Measurements from ENCODE around the gene SH3YL1. TPM values are rescaled to one million over a fixed set of nuclear protein-coding genes. Genes with fewer than 3 reads are reported as not detected.

SH3YL1 gene
- total RNA-seq, 4 donors from 2014 or later: 23.9 to 41.9 (median 32.0) TPM

DNA sequence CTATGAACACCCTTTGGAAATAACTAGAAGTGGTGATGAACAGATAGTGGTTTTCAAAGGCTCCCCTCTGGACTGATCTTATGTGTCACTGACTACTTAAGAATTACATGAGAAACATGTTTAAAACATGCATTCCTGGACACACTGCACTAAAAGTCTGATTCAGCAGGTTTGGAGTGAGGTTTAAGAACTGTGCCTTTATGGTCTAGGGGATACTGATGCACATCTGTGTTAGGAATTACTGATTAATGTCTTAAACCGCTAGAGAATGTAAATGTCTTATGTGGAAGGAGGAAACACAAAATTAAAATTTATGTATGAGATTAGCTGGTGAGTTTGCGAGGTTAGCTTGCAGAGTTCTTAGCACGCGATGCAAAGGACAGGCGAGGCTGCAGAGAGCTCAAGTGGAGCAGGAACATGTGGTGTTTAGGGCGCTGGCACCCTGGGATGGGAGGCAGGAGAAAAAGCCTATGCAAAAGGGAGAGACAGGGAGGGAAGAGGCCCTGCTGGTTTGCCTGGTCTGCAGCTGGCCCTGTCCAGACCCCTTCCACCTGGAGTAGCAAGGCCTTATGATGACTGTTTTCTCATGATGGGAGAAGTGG lies 11.7 kb downstream of the SH3YL1 start:
- TF ChIP-seq CTCF (IDR thresholded peaks at IDR 0.05): no peak
- DNase-seq (ENCODE audit: low spot score) (no peak), ATAC-seq (ENCODE audit: low FRiP score) (no peak)

GRCh38 chr2:249538-250042 lies 14.2 kb downstream of the SH3YL1 start:
- no peak for TF ChIP-seq CTCF (IDR thresholded peaks at IDR 0.05)
- DNase-seq (ENCODE audit: low spot score): no peak
- ATAC-seq (ENCODE audit: low FRiP score): no peak

GRCh38 chr2:248724-249123 lies 15.1 kb downstream of the SH3YL1 start:
- DNase-seq (ENCODE audit: low spot score) (no peak), ATAC-seq (ENCODE audit: low FRiP score) (no peak)

DNA sequence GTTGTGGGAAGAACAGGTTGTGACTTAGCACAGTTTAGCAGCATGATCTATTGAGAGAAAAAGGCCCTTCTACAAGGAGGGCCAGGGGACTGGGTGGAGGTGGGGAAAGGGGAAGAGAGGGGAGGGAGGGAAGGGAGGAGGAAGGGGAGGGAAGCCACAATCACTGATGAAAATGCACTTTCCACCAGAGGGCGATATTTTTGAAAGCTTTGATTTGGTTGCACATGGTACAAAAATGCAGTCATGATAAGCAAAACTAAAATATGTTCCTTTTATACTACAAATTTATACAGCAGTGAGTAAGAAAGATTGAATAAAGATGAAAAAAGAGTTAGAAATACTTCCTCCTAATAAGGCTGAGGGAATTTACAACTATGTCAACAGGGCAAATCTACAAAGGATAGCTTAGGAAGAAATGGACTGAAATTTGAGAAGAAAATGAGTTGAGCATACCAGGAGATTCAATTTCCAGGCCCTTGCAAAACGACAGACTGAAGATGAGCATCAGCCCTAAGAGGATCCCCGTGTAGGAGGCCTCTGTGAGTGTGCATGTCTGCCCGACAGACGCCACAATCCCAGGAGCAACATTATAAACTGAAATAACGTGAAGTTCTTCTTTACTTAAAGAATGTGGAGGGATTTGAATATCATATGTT lies 17.2 kb downstream of the SH3YL1 start:
- ATAC-seq (ENCODE audit: low FRiP score): peak; percentile 62
- DNase-seq (ENCODE audit: low spot score): no peak
- TF ChIP-seq CTCF (IDR thresholded peaks at IDR 0.05): no peak

More at GRCh38 chr2:248724-249123, 15.1 kb downstream of the SH3YL1 start:
- TF ChIP-seq CTCF (IDR thresholded peaks at IDR 0.05): no peak

- ATAC-seq (ENCODE audit: low FRiP score) (no peak), DNase-seq (ENCODE audit: low spot score) (no peak)
- no peak for TF ChIP-seq CTCF (IDR thresholded peaks at IDR 0.05)
These were observed 19.3 kb downstream of the SH3YL1 start for GRCh38 chr2:244547-244946.

DNA sequence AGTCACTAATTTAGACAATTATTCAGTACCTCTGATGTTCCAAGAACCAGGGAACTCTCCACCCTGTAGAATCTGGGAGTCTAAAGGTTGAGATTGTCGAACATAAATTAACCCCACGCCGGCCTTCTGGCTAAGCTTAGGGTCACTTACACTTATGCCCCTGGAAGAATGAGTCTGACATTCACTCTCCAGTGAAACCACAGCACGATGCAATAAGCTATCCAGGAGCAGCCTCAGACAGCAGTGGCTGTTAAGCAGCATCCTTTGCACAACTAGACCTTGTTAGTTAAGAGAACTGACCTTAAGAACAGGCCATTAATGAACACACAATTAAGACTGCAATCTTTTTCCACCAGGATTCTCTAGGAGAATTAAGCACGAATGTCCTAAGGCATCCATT lies 25.0 kb downstream of the SH3YL1 start:
- no peak for TF ChIP-seq CTCF (IDR thresholded peaks at IDR 0.05)
- DNase-seq (ENCODE audit: low spot score) (no peak), ATAC-seq (ENCODE audit: low FRiP score) (no peak)

DNA sequence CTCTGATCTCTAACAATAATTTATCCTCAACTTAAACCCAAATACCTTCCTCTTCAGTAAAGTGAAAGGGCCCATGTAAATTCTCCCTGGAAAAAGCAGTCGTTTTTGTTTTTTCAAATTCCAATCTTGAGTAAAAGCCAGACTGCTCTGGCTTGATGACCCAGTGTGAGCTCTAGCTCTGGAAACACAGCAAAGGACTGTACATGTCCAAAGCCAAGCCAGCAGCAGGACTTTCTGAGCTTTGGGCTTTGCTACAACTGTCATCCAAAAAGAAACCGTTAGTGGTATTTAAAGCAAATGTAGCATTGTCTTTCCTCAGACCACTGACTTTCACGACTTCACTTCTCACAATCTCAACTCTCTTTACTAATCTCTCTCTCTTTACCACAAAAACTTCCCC lies 25.4 kb downstream of the SH3YL1 start:
- no peak for TF ChIP-seq CTCF (IDR thresholded peaks at IDR 0.05)
- DNase-seq (ENCODE audit: low spot score) (no peak), ATAC-seq (ENCODE audit: low FRiP score) (no peak)

Data from omental fat pad (tissue), 4 donors.